IgD-negative memory B cell (primary cell): ENCODE measurements around the gene PRMT2. TPM values are rescaled to one million over a fixed set of nuclear protein-coding genes. Genes with fewer than 3 reads are reported as not detected.
"Not testable (repeated sequence)": the region's sequence is repeated elsewhere in the genome, so short reads cannot be mapped to it uniquely, and the experiment has no call there.

Experiments
- H3K27ac Mint-ChIP-seq, 3 donors: one replicate each; pipeline ENCODE4 v1.8.0; 2020 to 2022; ENCODE audit warnings: mild to moderate bottlenecking in 3 of 3, mixed read lengths in 3 of 3, moderate library complexity in 1 of 3
- H3K27me3 Mint-ChIP-seq: one replicate; pipeline ENCODE4 v1.8.0; 2021; ENCODE audit warnings: mixed read lengths
- H3K36me3 Mint-ChIP-seq: one replicate; pipeline ENCODE4 v1.8.0; 2020; ENCODE audit warnings: mild to moderate bottlenecking, mixed read lengths
- H3K4me1 Mint-ChIP-seq, 3 donors: one replicate each; pipeline ENCODE4 v1.8.0; 2020 to 2022; ENCODE audit warnings: mixed read lengths in 3 of 3, mild to moderate bottlenecking in 1 of 3
- H3K4me3 Mint-ChIP-seq, 4 donors: one replicate each; pipeline ENCODE4 v1.8.0; 2020 to 2022; ENCODE audit warnings: mild to moderate bottlenecking in 4 of 4, mixed read lengths in 4 of 4, moderate library complexity in 3 of 4
- H3K9me3 Mint-ChIP-seq, 3 donors: one replicate each; pipeline ENCODE4 v1.8.0; 2020 to 2021; ENCODE audit warnings: mixed read lengths in 3 of 3, mild to moderate bottlenecking in 1 of 3
- polyA plus RNA-seq: library from polyadenylated mRNA; unstranded; fragments of 300-500 nt; fragmentation: Illumina TruSeq; gene quantifications from one replicate; pipeline ENCODE4 v1.2.3, GENCODE V29; 2021

The PRMT2 gene
- polyA plus RNA-seq, 1 donor from 2014 or later: 108 TPM

DNA sequence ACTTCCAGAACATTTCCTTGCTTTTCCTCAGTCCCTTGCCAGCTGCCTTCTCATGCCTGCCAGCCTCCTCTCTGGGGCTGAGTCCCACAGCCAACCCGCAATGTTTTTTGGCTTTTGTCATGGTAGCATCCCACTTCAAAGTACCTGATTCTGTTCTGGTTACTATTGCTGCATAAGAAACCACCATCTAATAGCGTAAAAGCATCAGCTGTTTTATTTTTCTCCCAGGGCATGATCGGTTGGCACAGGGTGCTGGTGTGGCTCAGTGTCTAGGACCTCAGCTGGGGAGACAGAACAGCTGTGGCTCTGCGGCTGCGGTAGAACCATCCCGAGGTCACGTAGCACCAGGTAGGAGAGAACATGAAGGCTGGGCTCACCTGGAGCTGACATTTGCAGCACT, 8.9 kb upstream of the PRMT2 start:
- H3K27ac Mint-ChIP-seq: no peak overlapping the region

DNA sequence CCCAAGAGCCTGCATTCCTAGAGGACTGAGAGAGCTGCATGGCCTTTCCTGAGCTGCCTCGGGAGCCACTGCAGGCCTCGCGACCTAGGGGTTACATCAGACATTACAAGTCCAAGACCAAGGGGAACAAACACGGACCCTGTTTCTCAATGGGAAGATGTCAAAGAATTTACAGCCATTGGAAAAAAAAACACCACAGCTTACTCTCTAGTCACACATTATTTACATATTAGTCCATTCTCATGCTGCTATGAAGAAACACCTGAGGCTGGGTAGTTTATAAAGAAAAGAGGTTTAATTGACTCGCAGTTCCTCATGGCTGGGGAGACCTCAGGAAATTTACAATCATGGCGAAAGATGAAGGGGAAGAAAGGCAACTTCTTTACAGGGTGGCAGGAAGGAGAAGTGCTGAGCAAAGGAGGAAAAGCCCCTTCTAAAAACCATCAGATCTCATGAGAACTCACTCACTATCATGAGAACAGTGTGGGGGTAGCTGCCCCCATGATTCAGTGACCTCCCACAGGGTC, 8.4 kb upstream of the PRMT2 start:
- Mint-ChIP-seq H3K4me1 (peaks cover 0 to 5% (median 0%) of the 10 kb centered on the region in 3 donors), H3K9me3 (peaks cover 0 to 13% (median 9%) of the 10 kb centered on the region in 3 donors), H3K4me3 (no peak overlapping the region), H3K27me3 (peaks cover 18% of the 10 kb centered on the region), H3K27ac (peak overlapping the region in 2 of 3 donors; percentile 31 to 86), H3K36me3 (no peaks in the 10 kb centered on the region)

More for the DNA sequence above, 8.9 kb upstream of the PRMT2 start:
- Mint-ChIP-seq H3K4me3 (peak overlapping the region in 2 of 4 donors; percentile 6 to 33), H3K27me3 (peaks cover 16% of the 10 kb centered on the region), H3K36me3 (no peaks in the 10 kb centered on the region), H3K9me3 (peaks cover 0 to 13% (median 9%) of the 10 kb centered on the region in 3 donors), H3K4me1 (peaks cover 0 to 5% (median 0%) of the 10 kb centered on the region in 3 donors)

DNA sequence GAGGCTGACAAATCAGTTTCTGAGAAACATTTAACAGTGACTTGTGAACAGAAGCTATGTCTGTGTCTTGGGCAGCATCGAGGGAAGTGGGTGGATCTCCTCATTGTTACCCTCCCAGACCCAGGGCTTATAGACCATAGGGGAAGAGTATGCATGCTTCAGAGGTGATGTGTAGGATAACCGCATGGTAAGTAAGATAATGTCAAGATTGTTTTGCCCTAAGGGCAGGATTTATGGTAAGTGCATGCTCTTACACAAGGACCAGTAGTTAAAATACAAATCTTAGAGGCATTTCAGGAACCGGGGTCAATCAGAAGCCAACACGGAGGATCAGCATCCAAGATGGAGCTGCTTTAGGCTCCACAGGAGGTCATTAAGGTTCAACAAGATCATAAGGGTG, 7.7 kb upstream of the PRMT2 start:
- peaks cover 0 to under 1% (median 0%) of the 10 kb centered on the region in 3 donors for H3K4me1 Mint-ChIP-seq

DNA sequence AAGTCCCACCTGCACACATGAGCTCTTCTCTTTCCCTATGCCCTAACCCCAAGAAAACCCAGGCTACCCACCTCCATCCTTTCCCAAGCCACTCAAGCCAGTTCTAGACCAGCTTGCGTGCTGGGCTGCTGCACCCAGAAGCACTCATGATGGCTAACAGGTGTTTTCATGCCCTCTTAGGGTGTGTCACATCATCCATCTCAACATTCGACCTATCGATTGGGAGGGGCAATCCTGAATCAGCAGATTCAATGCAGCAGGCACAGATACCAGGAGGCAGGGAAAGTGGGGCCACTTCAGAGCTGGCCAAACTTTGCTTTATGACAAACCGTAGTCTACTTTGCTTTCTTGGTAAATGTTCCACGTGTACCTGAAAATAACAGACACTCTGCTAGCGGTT, 6.6 kb upstream of the PRMT2 start:
- Mint-ChIP-seq H3K4me1 (no peaks in the 10 kb centered on the region), H3K9me3 (peaks cover 0 to 13% (median 9%) of the 10 kb centered on the region in 3 donors), H3K36me3 (no peaks in the 10 kb centered on the region), H3K27ac (peak overlapping the region in 1 of 3 donors; percentile 26), H3K4me3 (no peak overlapping the region), H3K27me3 (peaks cover 18% of the 10 kb centered on the region)

More for the DNA sequence above, 7.7 kb upstream of the PRMT2 start:
- Mint-ChIP-seq H3K4me3 (no peak overlapping the region), H3K27ac (no peak overlapping the region), H3K9me3 (peaks cover 0 to 13% (median 9%) of the 10 kb centered on the region in 3 donors), H3K27me3 (peaks cover 18% of the 10 kb centered on the region), H3K36me3 (no peaks in the 10 kb centered on the region)

DNA sequence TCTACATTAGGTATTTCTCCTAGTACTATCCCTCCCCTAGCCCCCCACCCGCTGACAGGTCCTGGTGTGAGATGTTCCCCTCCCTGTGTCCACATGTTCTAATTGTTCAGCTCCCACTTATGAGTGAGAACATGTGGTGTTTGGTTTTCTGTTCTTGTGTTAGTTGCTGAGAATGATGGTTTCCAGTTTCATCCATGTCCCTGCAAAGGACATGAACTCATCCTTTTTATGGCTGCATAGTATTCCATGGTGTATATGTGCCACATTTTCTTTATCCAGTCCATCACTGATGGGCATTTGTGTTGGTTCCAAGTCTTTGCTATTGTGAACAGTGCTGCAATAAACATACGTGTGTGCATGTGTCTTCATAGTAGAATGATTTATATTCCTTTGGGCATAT, 4.6 kb upstream of the PRMT2 start:
- H3K36me3 Mint-ChIP-seq, H3K9me3 Mint-ChIP-seq, H3K27ac Mint-ChIP-seq, H3K4me1 Mint-ChIP-seq: not testable (repeated sequence)
- H3K4me3 Mint-ChIP-seq: peak overlapping the region in 1 of 4 donors; percentile 33
- H3K27me3 Mint-ChIP-seq: peaks cover 18% of the 10 kb centered on the region

DNA sequence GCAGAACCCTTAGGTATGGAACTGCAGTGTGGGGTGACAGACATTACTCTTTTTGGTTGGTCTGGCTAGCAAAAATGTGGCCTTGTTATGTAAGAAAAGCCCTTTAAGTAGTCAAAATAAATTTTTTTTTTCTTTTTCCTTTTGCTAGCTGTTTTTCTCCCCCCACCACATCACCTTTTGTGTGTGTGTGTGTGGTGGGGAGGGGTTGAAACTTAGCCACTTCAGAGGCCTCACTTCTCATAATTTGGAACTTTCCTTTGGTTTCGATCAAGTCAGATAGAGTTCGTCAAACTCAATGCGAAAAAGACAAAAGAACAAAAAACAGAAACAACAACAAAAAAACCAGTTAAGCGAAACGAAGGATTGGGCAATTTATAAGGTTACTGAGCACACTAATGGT, 1.9 kb upstream of the PRMT2 start:
- H3K27me3 Mint-ChIP-seq: peaks cover 14% of the 10 kb centered on the region
- no peaks in the 10 kb centered on the region for H3K9me3 Mint-ChIP-seq
- H3K4me1 Mint-ChIP-seq: peaks cover 20 to 25% (median 20%) of the 10 kb centered on the region in 3 donors
- H3K4me3 Mint-ChIP-seq: peak overlapping the region in 1 of 4 donors; percentile 91
- peak overlapping the region in 1 of 3 donors; percentile 94 for H3K27ac Mint-ChIP-seq
- no peaks in the 10 kb centered on the region for H3K36me3 Mint-ChIP-seq

DNA sequence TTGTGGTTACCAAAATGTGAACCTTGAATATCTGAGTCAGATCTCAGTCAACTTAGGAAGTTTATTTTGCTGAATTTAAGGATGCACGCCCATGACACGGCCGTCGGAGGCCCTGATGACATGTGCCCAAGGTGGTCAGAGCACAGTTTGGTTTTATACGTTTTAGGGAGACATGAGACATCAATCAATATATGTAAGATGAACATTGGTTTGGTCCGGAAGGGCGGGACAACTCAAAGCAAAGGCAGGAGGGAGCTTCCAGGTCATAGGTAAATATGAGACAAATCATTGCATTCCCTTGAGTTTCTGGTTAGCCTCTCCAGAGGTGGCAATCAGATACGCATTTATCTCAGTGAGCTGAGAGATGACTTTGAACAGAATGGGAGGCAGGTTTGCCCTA, 1.0 kb upstream of the PRMT2 start:
- H3K27me3 Mint-ChIP-seq: peaks cover 12% of the 10 kb centered on the region
- no peaks in the 10 kb centered on the region for H3K9me3 Mint-ChIP-seq
- H3K4me3 Mint-ChIP-seq: peak overlapping the region; percentile 89 to 96 (median 93)
- H3K27ac Mint-ChIP-seq: peak overlapping the region; percentile 94 to 95 (median 95)
- peaks cover 25 to 30% (median 27%) of the 10 kb centered on the region in 3 donors for H3K4me1 Mint-ChIP-seq
- no peaks in the 10 kb centered on the region for H3K36me3 Mint-ChIP-seq

DNA sequence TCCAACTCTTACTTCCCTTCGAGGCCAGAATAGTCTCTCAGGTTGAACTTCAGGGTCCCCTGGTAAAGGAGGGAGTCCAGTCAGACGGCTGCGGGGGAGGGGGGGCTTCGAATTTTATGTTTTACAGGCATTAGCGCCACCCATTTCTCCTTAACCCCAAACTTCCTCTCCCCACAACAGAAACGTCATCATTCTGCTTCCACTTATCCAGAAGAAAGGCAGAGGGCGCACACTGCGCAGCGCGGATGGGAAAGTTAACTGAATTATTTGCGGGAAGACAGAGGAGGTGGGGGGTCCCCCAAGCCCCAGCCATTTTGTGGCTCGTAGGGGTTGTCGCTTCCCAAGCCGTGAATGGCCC, 529 bp upstream of the PRMT2 start:
- peaks cover 30 to 33% (median 32%) of the 10 kb centered on the region in 3 donors for H3K4me1 Mint-ChIP-seq
- peaks cover 10% of the 10 kb centered on the region for H3K27me3 Mint-ChIP-seq
- peak overlapping the region; percentile 94 to 95 (median 95) for H3K27ac Mint-ChIP-seq
- peak overlapping the region; percentile 89 to 96 (median 93) for H3K4me3 Mint-ChIP-seq
- H3K36me3 Mint-ChIP-seq: no peaks in the 10 kb centered on the region
- H3K9me3 Mint-ChIP-seq: no peaks in the 10 kb centered on the region

DNA sequence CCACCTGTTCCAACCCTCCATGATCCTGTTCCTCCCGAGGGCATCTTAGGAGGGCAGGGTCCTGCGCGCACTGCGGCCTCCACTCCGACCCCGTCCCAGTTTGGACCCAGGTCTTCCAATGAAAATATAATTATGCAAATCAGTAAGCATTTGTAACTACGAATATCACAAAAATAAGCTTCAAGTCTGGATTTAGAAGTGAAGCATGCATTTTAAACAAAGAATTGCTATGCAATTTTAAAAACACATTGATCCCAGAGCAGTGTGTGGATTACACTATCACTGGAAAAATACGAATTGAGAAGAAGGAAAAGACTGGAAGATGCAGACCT, 673 bp downstream of the PRMT2 start:
- H3K9me3 Mint-ChIP-seq: no peaks in the 10 kb centered on the region
- H3K27ac Mint-ChIP-seq: peak overlapping the region; percentile 94 to 95 (median 95)
- peak overlapping the region; percentile 89 to 96 (median 93) for H3K4me3 Mint-ChIP-seq
- H3K36me3 Mint-ChIP-seq: peaks cover 2% of the 10 kb centered on the region
- peaks cover 34 to 36% (median 35%) of the 10 kb centered on the region in 3 donors for H3K4me1 Mint-ChIP-seq
- peaks cover 5% of the 10 kb centered on the region for H3K27me3 Mint-ChIP-seq

DNA sequence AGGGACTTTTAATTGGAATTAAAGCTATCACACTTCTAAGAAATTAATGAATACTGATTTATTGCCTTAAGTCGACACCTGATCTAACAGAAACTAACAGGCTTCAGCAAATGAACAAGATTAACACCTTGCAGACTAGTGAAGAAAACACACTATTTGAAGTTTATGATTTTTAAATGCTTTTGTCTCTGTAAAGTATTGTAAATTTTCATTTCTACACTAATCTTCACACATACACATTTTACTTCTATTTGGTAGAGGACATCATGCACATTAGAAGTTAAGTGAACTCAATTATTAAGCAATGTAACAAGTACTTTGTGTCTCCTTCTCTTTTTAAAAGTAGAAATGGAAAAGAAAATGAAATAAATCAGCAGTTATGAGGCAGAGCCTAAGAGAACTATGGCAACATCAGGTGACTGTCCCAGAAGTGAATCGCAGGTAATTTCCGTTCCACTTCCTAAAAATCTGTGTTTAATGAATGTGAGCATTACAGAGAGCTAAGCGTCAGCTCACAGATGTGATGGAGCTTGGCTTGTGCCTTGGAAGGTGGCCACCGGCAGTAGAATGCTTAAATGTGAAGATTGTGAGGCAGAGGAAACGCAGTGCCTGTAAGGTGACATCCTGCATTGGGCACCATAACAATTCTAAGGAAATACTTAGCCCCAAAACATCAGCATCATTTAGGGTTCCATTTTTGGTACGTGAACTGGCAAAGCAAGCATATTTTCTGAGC, 1.2 kb downstream of the PRMT2 start:
- Mint-ChIP-seq H3K27ac (peak overlapping the region; percentile 35 to 95 (median 94)), H3K9me3 (no peaks in the 10 kb centered on the region), H3K27me3 (no peaks in the 10 kb centered on the region), H3K4me3 (peak overlapping the region; percentile 89 to 96 (median 93)), H3K4me1 (peaks cover 35 to 36% (median 36%) of the 10 kb centered on the region in 3 donors), H3K36me3 (peaks cover 2% of the 10 kb centered on the region)

DNA sequence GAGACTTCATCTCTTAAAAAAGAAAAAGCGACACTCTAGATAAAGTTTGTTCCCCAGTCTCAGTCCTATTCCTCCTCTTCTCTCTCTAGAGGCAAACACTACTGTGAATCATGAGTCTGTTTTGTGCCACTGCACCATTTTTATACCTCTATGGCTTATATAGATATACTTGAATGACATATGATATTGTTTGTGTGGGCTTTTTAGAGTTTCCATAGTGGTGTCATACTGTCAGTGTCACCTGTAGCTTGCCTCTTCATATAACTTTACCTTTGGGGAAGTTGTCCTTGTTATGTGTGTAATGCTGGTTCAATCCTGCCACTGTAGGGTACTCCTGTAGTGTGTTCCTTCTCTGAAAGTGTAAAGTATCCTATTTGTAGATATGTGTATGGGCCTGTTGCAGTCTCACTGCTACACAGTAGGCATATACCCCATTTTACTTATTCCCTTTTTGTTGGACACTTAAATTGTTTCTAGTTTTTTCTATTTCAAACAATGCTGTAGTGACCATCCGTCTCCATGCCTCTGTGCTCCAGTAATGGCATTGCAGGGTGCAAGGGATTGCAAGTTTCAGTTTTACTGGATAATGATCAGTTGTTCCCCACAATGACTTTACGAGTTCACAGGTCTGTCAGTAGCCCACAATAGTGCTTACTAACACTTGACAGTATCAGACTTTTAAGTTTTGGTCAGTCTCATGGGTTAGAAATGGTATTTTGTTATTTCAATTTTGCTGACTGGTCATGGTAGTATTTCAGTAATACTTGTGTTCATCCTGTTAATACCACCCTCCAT, 2.7 kb downstream of the PRMT2 start:
- peaks cover 35 to 36% (median 36%) of the 10 kb centered on the region in 3 donors for H3K4me1 Mint-ChIP-seq
- H3K27ac Mint-ChIP-seq: peak overlapping the region in 1 of 3 donors; percentile 49
- H3K27me3 Mint-ChIP-seq: no peaks in the 10 kb centered on the region
- no peaks in the 10 kb centered on the region for H3K9me3 Mint-ChIP-seq
- H3K36me3 Mint-ChIP-seq: peaks cover 2% of the 10 kb centered on the region
- H3K4me3 Mint-ChIP-seq: peak overlapping the region in 3 of 4 donors; percentile 20 to 91 (median 86)

DNA sequence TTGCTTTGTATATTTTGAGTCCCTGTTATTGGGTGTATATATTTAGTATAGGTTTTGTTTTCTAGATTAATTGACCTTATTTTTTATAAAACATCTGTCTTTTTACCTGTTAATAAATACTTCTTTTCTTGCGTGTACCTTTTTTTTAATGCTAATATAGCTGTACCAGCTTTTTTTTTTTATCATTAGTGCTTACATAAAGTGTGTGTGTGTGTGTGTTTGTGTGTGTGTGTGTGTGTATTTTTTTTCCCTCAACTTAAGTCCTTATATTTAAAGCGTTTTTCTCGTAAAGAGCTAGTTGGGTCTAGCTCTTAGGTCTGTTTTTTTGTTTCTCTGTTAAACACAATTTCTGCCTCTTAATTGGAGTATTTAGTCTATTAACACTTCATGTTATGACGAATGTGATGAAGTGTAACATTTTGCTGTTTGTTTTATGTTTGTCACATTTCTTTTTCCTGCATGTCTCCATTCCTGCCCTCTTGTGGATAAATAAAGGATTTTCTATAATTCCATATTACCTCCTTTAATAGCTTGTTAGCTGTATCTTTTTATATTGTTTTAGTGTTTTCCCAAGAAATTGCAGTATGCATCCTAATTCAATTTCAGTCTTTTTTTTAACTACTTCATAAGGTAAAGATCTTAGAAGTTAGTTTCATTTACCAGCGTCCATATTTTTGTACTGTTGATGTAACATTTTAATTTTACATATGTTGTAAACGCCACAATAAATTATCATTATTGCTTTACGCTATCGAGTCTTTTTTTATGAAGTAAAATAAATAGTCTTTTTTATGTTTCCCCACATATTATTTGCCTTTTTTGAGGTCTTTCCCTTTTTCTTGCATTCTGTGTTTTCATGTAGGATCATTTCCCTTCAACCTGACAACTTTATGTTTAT, 4.3 kb downstream of the PRMT2 start:
- Mint-ChIP-seq H3K36me3 (peaks cover 2% of the 10 kb centered on the region), H3K4me3 (peak overlapping the region; percentile 7 to 81 (median 62)), H3K4me1 (peaks cover 34 to 36% (median 35%) of the 10 kb centered on the region in 3 donors), H3K27me3 (no peaks in the 10 kb centered on the region), H3K27ac (peak overlapping the region in 1 of 3 donors; percentile 59), H3K9me3 (no peaks in the 10 kb centered on the region)

DNA sequence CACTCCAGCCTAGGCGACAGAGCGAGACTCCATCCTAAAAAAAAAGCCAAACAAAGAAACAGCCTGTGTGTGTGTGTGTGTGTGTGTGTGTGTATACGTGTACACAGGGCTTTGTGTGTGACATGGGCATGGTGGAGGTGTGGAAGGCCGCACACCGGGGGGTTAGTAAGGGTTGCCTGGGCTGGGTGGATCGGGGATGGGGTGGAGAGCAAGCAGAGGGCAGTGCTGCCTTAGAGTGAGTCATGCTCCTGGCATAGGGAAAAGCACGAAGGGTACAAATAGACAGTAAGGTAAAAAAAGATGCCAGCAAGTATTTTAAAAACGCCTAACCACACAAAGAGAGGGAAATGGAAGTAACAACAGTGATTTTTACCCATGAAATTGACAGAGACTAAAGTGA, 6.2 kb downstream of the PRMT2 start:
- peaks cover 26 to 30% (median 29%) of the 10 kb centered on the region in 3 donors for H3K4me1 Mint-ChIP-seq
- peak overlapping the region in 1 of 4 donors; percentile 71 for H3K4me3 Mint-ChIP-seq
- H3K27ac Mint-ChIP-seq: no peak overlapping the region
- H3K36me3 Mint-ChIP-seq: peaks cover 12% of the 10 kb centered on the region
- H3K27me3 Mint-ChIP-seq: no peaks in the 10 kb centered on the region
- no peaks in the 10 kb centered on the region for H3K9me3 Mint-ChIP-seq
